T47D (cell line): ENCODE measurements around the gene RMI2.

ENCODE experiments used
- DNase-seq, 2 experiments: peaks; one replicate each; pipeline versions ENCODE4 v3.0.0 to v3.0.0-alpha.2; 2011 to 2012; ENCODE audit warnings: low read depth in 1 of 2, low spot score in 1 of 2
- JUND ChIP-seq: IDR thresholded peaks from 2 replicates; pipeline ENCODE4 v1.6.1; 2012; ENCODE audit warnings: low read depth
- in situ Hi-C: cut with HindIII; loops from 2 replicates; pipeline ENCODE4 v1.10.0; 2016; ENCODE audit warnings: low sequenced_read_pairs, low pct_unique_long_range_greater_than_20kb

RMI2 gene

DNA sequence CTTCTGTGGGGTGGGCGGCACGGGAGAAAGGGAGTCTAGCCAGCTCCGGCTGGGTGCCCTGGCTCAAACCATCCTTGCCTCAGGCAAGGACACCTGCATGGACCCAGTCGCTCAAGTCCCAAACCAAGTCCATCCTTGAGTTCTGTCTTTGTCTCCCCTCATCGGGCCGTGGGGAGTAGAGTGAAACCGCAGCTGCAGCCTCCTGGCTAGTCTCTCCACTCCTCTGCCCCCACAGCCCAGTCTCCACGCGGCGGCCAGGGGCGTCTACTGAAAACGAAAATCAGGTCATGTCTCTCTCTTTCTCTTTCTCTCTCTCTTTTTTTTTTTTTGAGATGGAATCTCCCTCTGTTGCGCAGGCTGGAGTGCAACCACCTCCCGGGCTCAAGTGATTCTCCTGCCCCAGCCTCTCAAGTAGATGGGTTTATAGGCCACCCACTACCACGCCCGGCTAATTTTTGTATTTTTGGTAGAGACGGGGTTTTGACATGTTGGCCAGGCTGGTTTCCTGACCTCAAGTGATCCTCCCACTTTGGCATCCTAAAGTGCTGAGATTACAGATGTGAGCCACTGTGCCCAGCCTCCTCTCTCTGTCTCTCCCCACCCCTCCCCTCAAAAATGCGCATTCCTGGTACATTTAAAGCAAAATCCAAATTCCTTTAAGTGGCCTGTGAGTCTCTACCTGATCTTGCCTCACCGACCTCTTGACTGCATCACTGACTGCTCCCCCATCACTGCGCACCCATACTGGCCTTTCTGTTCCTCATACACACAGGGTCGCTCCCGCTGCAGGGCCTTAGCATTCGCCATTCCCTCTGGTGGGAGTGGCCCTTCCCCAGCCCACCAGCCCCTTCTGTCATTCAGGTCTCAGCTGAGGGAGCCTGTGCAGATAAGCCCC lies 17.7 kb upstream of the RMI2 start:
- no peak for DNase-seq
- in situ Hi-C loops = no loop called here
- TF ChIP-seq JUND = no peak

DNA sequence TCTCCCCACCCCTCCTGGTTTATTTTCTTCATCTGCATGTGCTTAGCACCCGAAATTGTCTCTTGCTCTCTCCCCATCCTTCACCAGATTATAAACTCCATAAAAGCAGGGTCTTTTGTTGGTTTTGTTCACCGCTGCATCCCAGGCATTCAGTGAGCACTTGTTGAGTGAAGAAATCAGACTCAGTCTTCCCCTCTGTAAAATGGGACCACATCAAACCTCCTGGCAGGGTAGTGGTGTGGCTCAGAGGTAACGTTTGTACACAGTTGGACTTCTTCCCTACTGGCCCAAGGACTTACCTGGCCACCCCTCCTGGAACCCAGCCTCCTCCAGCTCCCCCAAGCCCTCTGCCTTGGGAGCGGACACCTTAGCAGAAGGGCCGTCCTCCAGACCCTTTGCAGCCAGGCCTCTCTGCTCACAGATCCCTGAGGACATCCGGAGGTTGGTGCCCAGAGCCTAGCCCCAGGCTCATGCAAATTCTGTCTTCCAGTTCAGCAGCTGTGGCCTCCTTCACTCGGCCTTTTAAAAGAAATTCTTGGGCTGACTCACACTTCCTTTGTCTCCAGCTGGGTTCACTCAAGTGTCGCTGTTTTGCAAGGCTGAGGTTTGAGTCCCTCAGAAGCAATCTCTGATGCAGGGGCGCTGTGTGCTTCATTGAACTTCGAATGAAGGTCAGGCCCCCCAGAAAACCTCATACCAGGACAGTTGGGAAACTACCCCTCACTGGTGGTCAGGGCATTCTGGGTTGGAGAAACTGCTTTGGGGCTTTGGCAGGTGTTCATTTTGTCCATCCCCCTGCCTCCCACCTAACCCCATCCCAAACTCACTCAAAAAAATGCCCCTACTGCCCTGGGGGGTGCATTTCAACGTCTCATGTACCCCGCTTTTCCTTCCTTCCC lies 16.8 kb upstream of the RMI2 start:
- in situ Hi-C loops = no loop called here
- TF ChIP-seq JUND = no peak
- DNase-seq = peak; percentile 51 to 62

DNA sequence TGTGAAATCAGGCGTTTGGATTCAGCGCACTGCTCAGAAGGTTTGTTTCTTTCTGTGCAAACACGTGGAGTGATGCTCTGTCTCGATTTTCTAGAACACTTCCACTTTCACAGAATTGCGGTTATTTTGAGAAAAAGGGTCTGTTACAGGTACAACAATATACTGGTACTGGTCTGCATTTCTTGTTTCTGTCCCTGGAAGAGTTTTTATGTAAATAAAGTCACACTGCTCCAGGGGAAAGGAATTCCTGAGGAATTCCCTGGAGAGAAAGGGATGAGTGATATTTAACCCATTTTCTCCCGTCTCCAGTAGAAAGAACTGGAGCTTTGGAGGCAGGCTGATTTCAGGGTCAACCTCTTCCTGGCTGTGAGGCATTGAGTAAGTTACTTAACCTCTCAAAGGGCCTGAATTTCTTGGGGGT lies 16.2 kb upstream of the RMI2 start:
- DNase-seq = peak in 1 of 2 experiments; percentile 20
- in situ Hi-C loops = no loop called here
- no peak for TF ChIP-seq JUND

DNA sequence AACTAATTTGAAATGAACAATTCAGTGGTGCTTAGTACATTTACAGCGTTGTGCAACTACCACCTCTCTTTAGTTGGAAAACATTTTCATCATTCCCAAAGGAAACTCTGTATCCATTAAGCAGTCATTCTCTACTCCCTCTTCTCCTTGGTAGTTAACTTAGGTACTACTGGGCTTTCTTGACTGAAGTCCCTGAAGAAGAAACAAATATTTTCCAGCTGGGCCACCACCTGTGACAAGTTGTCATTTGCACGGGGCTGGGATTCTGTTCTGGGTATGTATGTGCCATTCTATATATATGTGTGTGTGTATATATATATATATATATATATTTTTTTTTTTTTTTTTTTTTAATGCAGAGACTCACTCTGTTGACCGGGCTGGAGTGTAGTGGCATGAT lies 15.4 kb upstream of the RMI2 start:
- TF ChIP-seq JUND = no peak
- in situ Hi-C loops = no loop called here

DNA sequence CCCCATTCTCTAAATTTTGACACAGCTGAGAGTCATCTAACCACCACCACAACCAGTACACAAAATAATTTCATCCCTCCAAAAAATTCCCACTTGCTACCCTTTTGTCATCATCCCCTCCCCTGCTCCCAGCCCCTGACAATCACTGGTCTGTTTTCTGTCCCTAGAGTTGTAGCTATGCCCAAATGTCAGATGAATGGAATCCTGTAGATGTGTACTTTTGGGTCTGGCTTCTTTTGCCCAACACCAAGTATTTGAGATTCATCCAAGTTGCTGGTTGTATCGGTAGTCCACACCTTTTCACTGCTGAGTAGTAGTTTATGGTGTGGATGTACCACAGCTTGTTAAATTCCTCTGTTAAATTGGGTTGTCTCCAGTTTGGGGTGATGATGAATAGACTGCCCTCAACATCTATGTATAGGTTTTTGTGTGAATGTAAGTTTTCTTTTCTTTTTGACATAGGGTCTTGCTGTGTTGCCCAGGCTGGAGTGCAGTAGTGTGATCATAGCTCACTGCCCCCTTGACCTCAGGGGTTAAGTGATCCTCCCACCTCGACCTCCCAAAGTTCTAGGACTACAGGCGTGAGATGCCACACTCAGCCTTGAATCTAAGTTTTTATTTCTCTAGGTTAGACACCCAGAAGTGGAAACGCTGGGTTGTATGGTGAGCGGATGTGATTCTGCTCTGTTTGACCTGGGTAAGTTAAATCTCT lies 14.6 kb upstream of the RMI2 start:
- in situ Hi-C loops = no loop called here
- DNase-seq = no peak
- no peak for TF ChIP-seq JUND

More for the DNA sequence above, 15.4 kb upstream of the RMI2 start:
- no peak for DNase-seq

DNA sequence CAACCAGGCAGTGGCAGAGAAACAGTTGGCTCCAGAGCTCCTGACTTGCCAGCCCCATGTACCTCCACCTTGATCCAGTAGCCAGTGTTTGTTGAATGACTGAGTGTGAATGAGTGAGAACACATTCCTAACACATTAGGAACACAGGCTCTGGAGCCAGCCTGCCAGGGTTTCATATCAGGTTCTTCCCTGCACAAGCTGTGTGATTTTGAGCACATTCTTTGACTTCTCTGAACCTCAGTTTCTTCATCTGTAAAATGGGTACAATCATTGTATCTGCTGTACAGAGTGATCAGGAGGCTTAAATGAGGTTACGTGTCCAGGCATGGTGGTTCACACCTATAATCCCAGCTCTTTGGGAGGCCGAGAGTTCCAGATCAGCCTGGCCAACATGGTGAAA lies 13.3 kb upstream of the RMI2 start:
- in situ Hi-C loops = no loop called here

DNA sequence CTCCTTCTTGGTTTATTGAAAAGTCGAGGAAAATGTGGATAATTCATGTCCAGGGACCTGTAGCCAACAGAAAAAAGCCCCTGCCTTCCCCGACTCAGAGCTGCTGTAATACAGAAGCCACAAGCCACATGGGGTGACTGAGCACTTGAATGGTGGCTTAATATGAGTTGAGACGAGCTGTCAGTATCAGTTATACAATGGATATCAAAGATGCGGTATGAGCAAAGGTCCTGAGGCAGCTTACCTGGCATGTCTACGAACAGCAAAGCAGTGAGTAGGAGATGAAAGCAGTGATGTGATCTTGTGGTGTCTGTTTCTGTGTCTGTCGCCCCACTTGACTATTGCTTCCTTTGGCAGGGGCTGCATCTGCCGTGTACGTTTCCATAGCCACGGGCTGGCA lies 12.2 kb upstream of the RMI2 start:
- no peak for TF ChIP-seq JUND
- in situ Hi-C loops = no loop called here
- no peak for DNase-seq

More for the DNA sequence above, 13.3 kb upstream of the RMI2 start:
- no peak for TF ChIP-seq JUND
- no peak for DNase-seq

DNA sequence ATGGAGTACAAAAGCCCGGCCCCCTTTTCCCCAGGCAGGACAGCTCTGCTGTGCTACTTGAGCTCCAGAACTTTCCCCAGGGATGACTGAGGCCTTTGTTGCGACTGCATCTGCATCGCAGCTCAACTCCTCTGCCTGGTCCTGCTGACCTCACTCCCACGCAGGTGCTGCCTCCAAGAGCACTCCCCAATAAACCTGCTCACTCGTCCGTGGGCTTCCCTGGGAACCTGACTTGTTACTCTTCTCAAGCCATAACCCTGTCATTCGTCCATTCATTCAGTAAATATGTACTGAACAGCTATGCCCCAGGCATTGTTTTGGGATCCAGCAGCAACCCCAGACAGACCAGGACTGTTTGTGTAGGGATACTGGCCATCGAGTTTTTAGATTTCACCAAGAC lies 11.6 kb upstream of the RMI2 start:
- in situ Hi-C loops = no loop called here
- TF ChIP-seq JUND = no peak
- peak; percentile 70 to 92 for DNase-seq

DNA sequence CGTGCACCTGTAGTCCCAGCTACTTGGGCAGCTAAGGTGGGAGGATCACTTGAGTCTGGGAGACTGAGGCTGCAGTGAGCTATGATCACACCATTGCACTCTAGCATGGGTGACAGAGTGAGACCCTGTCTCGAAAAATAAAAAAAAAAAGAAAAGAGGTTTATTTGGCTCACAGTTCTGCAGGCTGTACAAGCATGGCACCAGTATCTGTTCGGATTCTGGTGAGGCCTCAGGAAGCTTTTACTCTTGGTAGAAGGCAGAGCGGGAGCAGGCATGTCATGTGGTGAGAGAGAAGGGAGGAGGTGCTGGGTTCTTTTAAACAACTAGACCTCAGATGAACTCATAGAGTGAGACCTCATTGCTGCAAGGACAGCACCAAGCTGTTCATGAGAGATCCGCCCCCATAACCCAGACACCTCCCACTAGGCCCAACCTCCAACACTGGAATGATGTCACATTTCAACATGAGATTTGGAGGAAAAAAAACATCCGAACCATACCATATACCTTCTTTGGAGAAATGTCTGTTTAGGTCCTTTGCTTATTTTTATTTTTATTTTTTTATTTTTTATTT lies 10.3 kb upstream of the RMI2 start:
- TF ChIP-seq JUND = no peak
- no peak for DNase-seq
- in situ Hi-C loops = no loop called here

DNA sequence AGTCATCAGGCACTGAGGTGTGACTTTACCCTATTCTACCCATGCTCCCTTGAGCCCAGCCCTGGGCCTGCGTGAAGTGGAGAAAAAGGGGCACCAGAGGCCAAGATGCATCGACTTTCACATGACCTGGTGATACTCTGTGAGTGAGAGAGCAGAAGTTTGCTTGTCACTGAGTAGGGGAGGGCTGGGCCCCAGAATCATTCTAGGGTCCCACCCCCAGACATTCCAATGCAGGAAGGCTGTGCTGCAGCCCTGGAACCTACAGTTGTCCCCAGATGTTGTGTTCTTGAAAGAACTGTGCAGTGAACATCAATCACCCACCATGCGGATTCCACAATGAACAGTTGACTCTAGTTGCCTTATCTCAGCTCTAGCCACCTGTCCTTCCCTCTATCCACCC lies 6.2 kb upstream of the RMI2 start:
- TF ChIP-seq JUND = no peak
- no peak for DNase-seq
- in situ Hi-C loops = no loop called here

DNA sequence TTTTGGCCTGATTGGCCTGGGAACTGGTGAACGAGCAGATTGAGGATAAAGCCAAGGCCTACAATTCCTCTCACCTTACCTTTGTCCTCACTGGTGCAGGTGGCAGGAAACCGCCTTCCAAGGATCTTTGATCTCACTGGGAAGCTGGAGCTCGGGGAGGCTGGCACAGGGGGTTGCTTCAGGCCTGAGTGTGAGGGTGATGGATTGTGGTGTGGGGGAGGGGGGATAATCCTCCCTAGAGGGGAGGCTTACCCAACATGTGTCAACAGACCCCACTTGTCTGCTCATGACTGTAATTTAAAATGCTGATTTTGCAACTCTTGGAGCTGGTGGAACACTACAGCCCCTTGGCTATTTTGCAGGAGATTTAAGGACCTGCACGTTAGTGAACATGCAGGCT lies 4.5 kb upstream of the RMI2 start:
- no peak for DNase-seq
- in situ Hi-C loops = no loop called here
- no peak for TF ChIP-seq JUND

DNA sequence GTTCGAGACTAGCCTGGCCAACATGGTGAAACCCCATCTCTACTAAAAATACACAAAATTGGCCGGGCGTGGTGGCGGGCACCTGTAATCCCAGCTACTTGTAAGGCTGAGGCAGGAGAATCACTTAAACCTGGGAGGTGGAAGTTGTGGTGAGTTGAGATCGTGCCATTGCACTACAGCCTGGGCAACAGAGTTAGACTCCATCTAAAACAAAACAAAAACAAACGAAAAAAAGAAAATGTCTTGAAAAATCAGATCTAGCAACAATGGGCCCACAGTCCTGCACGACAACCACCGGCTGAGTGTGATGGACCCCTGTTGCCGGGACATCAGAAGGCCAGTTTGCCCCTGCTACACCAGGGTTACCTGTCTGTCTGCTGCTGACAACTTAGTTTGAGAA lies 3.9 kb upstream of the RMI2 start:
- in situ Hi-C loops = no loop called here
- TF ChIP-seq JUND = no peak
- no peak for DNase-seq
